ENCODE data around the gene DPH2. TPM values are rescaled to one million over a fixed set of nuclear protein-coding genes. Genes with fewer than 3 reads are reported as not detected.
A peak's percentile ranks its signal among the peaks of the same experiment; 100 is the strongest.

Gene DPH2
- polyA plus RNA-seq (2013) = 20.5 TPM

- H3K27me3 ChIP-seq (replicated peaks in 2 of 5; ENCODE audit: control insufficient read depth in 4 of 5, insufficient read depth in 5 of 5, low read length in 4 of 5) = no peaks in the 10 kb centered on the region
- ChIA-PET POLR2A (interaction anchor here (1.4 kb wide), 1 partner anchor 23 kb away, joined by 3 read pairs; the partner anchor contains the start of gene IPO13), CTCF (interaction anchor here (0.6 to 1.9 kb wide), 6 partner anchors 11 to 207 kb away, joined by 3 to 7 read pairs (median 4); partner anchors contain the start of gene CCDC24)
- peak; percentile 98 to 99 (median 99) for DNase-seq
- H3K4me3 ChIP-seq (ENCODE audit: control insufficient read depth in 1 of 7, extremely low read depth in 1 of 7, insufficient read depth in 4 of 7, low read depth in 2 of 7, low read length in 6 of 7) = peak within 1 kb of the TSS; percentile 82 to 99 (median 83)
- H3K27ac ChIP-seq (ENCODE audit: insufficient read depth in 1 of 2, low read depth in 1 of 2, low read length in 2 of 2, poor library complexity in 1 of 2, severe bottlenecking in 2 of 2) = peak within 1 kb of the TSS; percentile 50 to 73
- H3K9me3 ChIP-seq (ENCODE audit: control extremely low read depth in 1 of 5, control insufficient read depth in 4 of 5, insufficient read depth in 2 of 5, low read depth in 1 of 5, low read length in 4 of 5) = no peaks in the 10 kb centered on the region
- peaks cover 0 to 29% (median 19%) of the 10 kb centered on the region in 4 experiments for H3K36me3 ChIP-seq (ENCODE audit: control insufficient read depth in 4 of 4, insufficient read depth in 4 of 4, low read length in 3 of 4)
- WGBS (ENCODE audit: insufficient coverage) = 0% methylated on average over 23 of the region's 47 CpGs
- H3K4me1 ChIP-seq (ENCODE audit: control extremely low read depth in 1 of 4, control insufficient read depth in 4 of 4, insufficient read depth in 4 of 4, low read length in 3 of 4) = peaks cover 3 to 28% (median 21%) of the 10 kb centered on the region in 4 experiments
Measured at GRCh38 chr1:43969746-43970466, at the start of gene DPH2. Gene DPH2 (plus strand): TSS chr1:43970010. CDS start chr1:43970176, 166 bp downstream.

GRCh38 chr1:43921022-43921421 lies 48.8 kb upstream of the DPH2 start:
- no peak overlapping the region for H3K27ac ChIP-seq (ENCODE audit: insufficient read depth in 1 of 2, low read depth in 1 of 2, low read length in 2 of 2, poor library complexity in 1 of 2, severe bottlenecking in 2 of 2)
- CTCF ChIA-PET = interaction anchor here (1.8 to 2.1 kb wide), 3 partner anchors 8 to 14 kb away, joined by 5 to 15 read pairs (median 6); no protein-coding TSS in a partner anchor

GRCh38 chr1:43924516-43924915 lies 45.3 kb upstream of the DPH2 start:
- no peak for DNase-seq
- ChIA-PET CTCF (interaction anchor here (1.3 to 2.3 kb wide), 3 partner anchors 10 to 154 kb away, joined by 3 to 10 read pairs (median 9); partner anchors contain the start of gene ARTN), POLR2A (no interaction called here)
- no peaks in the 10 kb centered on the region for H3K9me3 ChIP-seq (ENCODE audit: control extremely low read depth in 1 of 5, control insufficient read depth in 4 of 5, insufficient read depth in 2 of 5, low read depth in 1 of 5, low read length in 4 of 5)
- H3K4me1 ChIP-seq (ENCODE audit: control extremely low read depth in 1 of 4, control insufficient read depth in 4 of 4, insufficient read depth in 4 of 4, low read length in 3 of 4) = peaks cover 0 to 3% (median 0%) of the 10 kb centered on the region in 4 experiments
- no peak overlapping the region for H3K27ac ChIP-seq (ENCODE audit: insufficient read depth in 1 of 2, low read depth in 1 of 2, low read length in 2 of 2, poor library complexity in 1 of 2, severe bottlenecking in 2 of 2)
- peaks cover 0 to 35% (median 16%) of the 10 kb centered on the region in 4 experiments for H3K36me3 ChIP-seq (ENCODE audit: control insufficient read depth in 4 of 4, insufficient read depth in 4 of 4, low read length in 3 of 4)
- H3K4me3 ChIP-seq (ENCODE audit: control insufficient read depth in 1 of 7, extremely low read depth in 1 of 7, insufficient read depth in 4 of 7, low read depth in 2 of 7, low read length in 6 of 7) = no peak overlapping the region
- H3K27me3 ChIP-seq (replicated peaks in 2 of 5; ENCODE audit: control insufficient read depth in 4 of 5, insufficient read depth in 5 of 5, low read length in 4 of 5) = no peaks in the 10 kb centered on the region
- 79% methylated on average over 4 of the region's 4 CpGs for WGBS (ENCODE audit: insufficient coverage)

More at GRCh38 chr1:43921022-43921421, 48.8 kb upstream of the DPH2 start:
- Histone ChIP-seq H3K9me3 (ENCODE audit: control extremely low read depth in 1 of 5, control insufficient read depth in 4 of 5, insufficient read depth in 2 of 5, low read depth in 1 of 5, low read length in 4 of 5) (no peaks in the 10 kb centered on the region), H3K4me3 (ENCODE audit: control insufficient read depth in 1 of 7, extremely low read depth in 1 of 7, insufficient read depth in 4 of 7, low read depth in 2 of 7, low read length in 6 of 7) (no peak overlapping the region), H3K27me3 (replicated peaks in 2 of 5; ENCODE audit: control insufficient read depth in 4 of 5, insufficient read depth in 5 of 5, low read length in 4 of 5) (no peaks in the 10 kb centered on the region), H3K4me1 (ENCODE audit: control extremely low read depth in 1 of 4, control insufficient read depth in 4 of 4, insufficient read depth in 4 of 4, low read length in 3 of 4) (peaks cover 0 to 3% (median 0%) of the 10 kb centered on the region in 4 experiments), H3K36me3 (ENCODE audit: control insufficient read depth in 4 of 4, insufficient read depth in 4 of 4, low read length in 3 of 4) (peaks cover 0 to 34% (median 11%) of the 10 kb centered on the region in 4 experiments)
- POLR2A ChIA-PET = no interaction called here
- 100% methylated on average over 5 of the region's 6 CpGs for WGBS (ENCODE audit: insufficient coverage)
- no peak for DNase-seq

- 96% methylated on average over 9 of the region's 9 CpGs for WGBS (ENCODE audit: insufficient coverage)
- no peaks in the 10 kb centered on the region for H3K4me1 ChIP-seq (ENCODE audit: control extremely low read depth in 1 of 4, control insufficient read depth in 4 of 4, insufficient read depth in 4 of 4, low read length in 3 of 4)
- peaks cover 0 to 39% (median 21%) of the 10 kb centered on the region in 4 experiments for H3K36me3 ChIP-seq (ENCODE audit: control insufficient read depth in 4 of 4, insufficient read depth in 4 of 4, low read length in 3 of 4)
- no peak overlapping the region for H3K27ac ChIP-seq (ENCODE audit: insufficient read depth in 1 of 2, low read depth in 1 of 2, low read length in 2 of 2, poor library complexity in 1 of 2, severe bottlenecking in 2 of 2)
- DNase-seq = no peak
- ChIA-PET CTCF (interaction anchor here (1.3 to 2.3 kb wide), 3 partner anchors 9 to 163 kb away, joined by 3 to 10 read pairs (median 3); no protein-coding TSS in a partner anchor), POLR2A (no interaction called here)
- H3K27me3 ChIP-seq (replicated peaks in 2 of 5; ENCODE audit: control insufficient read depth in 4 of 5, insufficient read depth in 5 of 5, low read length in 4 of 5) = no peaks in the 10 kb centered on the region
- no peak overlapping the region for H3K4me3 ChIP-seq (ENCODE audit: control insufficient read depth in 1 of 7, extremely low read depth in 1 of 7, insufficient read depth in 4 of 7, low read depth in 2 of 7, low read length in 6 of 7)
- H3K9me3 ChIP-seq (ENCODE audit: control extremely low read depth in 1 of 5, control insufficient read depth in 4 of 5, insufficient read depth in 2 of 5, low read depth in 1 of 5, low read length in 4 of 5) = no peaks in the 10 kb centered on the region
Measured at GRCh38 chr1:43925846-43926245, 44.0 kb upstream of the DPH2 start.

- H3K4me3 ChIP-seq (ENCODE audit: control insufficient read depth in 1 of 7, extremely low read depth in 1 of 7, insufficient read depth in 4 of 7, low read depth in 2 of 7, low read length in 6 of 7) = no peak overlapping the region
- H3K4me1 ChIP-seq (ENCODE audit: control extremely low read depth in 1 of 4, control insufficient read depth in 4 of 4, insufficient read depth in 4 of 4, low read length in 3 of 4) = peaks cover 0 to 24% (median 16%) of the 10 kb centered on the region in 4 experiments
- peak in 2 of 3 donors; percentile 38 to 41 for DNase-seq
- CTCF ChIA-PET = interaction anchor here (0.7 to 8.3 kb wide), 10 partner anchors 9 to 166 kb away, joined by 3 to 247 read pairs (median 5); partner anchors contain the start of gene IPO13
- no peak overlapping the region for H3K27ac ChIP-seq (ENCODE audit: insufficient read depth in 1 of 2, low read depth in 1 of 2, low read length in 2 of 2, poor library complexity in 1 of 2, severe bottlenecking in 2 of 2)
- H3K36me3 ChIP-seq (ENCODE audit: control insufficient read depth in 4 of 4, insufficient read depth in 4 of 4, low read length in 3 of 4) = peaks cover 0 to 21% (median 10%) of the 10 kb centered on the region in 4 experiments
- H3K9me3 ChIP-seq (ENCODE audit: control extremely low read depth in 1 of 5, control insufficient read depth in 4 of 5, insufficient read depth in 2 of 5, low read depth in 1 of 5, low read length in 4 of 5) = no peaks in the 10 kb centered on the region
- POLR2A ChIA-PET = interaction anchor here (0.6 to 0.8 kb wide), 2 partner anchors 164 to 726 kb away, joined by 3 read pairs; no protein-coding TSS in a partner anchor
- WGBS (ENCODE audit: insufficient coverage) = 97% methylated on average over 10 of the region's 10 CpGs
- H3K27me3 ChIP-seq (replicated peaks in 2 of 5; ENCODE audit: control insufficient read depth in 4 of 5, insufficient read depth in 5 of 5, low read length in 4 of 5) = peaks cover 0 to 20% (median 3%) of the 10 kb centered on the region in 5 experiments
Measured at GRCh38 chr1:43930168-43930948, 39.5 kb upstream of the DPH2 start.

GRCh38 chr1:43930949-43931275 lies 38.9 kb upstream of the DPH2 start:
- WGBS (ENCODE audit: insufficient coverage) = 83% methylated on average over 4 of the region's 4 CpGs
- Histone ChIP-seq H3K9me3 (ENCODE audit: control extremely low read depth in 1 of 5, control insufficient read depth in 4 of 5, insufficient read depth in 2 of 5, low read depth in 1 of 5, low read length in 4 of 5) (no peaks in the 10 kb centered on the region), H3K27me3 (replicated peaks in 2 of 5; ENCODE audit: control insufficient read depth in 4 of 5, insufficient read depth in 5 of 5, low read length in 4 of 5) (peaks cover 0 to 26% (median 3%) of the 10 kb centered on the region in 5 experiments), H3K4me1 (ENCODE audit: control extremely low read depth in 1 of 4, control insufficient read depth in 4 of 4, insufficient read depth in 4 of 4, low read length in 3 of 4) (peaks cover 0 to 29% (median 20%) of the 10 kb centered on the region in 4 experiments), H3K4me3 (ENCODE audit: control insufficient read depth in 1 of 7, extremely low read depth in 1 of 7, insufficient read depth in 4 of 7, low read depth in 2 of 7, low read length in 6 of 7) (no peak overlapping the region), H3K36me3 (ENCODE audit: control insufficient read depth in 4 of 4, insufficient read depth in 4 of 4, low read length in 3 of 4) (peaks cover 0 to 15% (median 7%) of the 10 kb centered on the region in 4 experiments), H3K27ac (ENCODE audit: insufficient read depth in 1 of 2, low read depth in 1 of 2, low read length in 2 of 2, poor library complexity in 1 of 2, severe bottlenecking in 2 of 2) (no peak overlapping the region)
- ChIA-PET POLR2A (interaction anchor here (0.8 kb wide), 1 partner anchor 165 kb away, joined by 3 read pairs; no protein-coding TSS in a partner anchor), CTCF (interaction anchor here (1.0 to 8.3 kb wide), 8 partner anchors 9 to 166 kb away, joined by 3 to 247 read pairs (median 6); partner anchors contain the start of gene IPO13)
- DNase-seq = no peak
